ENCODE results near the gene MAGI1.

MAGI1 gene

DNA sequence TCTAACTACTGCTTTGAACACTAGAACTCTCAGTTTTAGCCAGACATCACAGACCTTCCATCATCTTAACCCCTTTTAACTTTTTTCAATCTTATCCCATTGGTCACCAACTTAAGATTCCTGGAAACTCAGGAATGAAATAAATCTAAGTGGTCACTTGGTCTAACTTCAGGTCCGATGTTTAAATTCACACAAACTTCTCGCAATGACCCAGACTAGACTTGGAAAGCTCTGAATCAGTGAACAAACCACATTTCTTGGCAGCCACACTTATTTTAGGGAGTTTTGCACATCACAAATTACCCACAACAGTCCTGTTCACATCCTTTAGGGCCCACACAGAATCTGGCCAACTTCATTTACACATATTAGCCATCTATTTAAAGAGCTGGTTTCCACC, 118.9 kb downstream of the MAGI1 start:
- no peak overlapping the region for H3K27ac ChIP-seq
- no peak overlapping the region for H3K4me3 ChIP-seq (IDR thresholded peaks at IDR 0.05; ENCODE audit: insufficient read depth, low read depth, low read length)
- TF ChIP-seq, protein P1, sequence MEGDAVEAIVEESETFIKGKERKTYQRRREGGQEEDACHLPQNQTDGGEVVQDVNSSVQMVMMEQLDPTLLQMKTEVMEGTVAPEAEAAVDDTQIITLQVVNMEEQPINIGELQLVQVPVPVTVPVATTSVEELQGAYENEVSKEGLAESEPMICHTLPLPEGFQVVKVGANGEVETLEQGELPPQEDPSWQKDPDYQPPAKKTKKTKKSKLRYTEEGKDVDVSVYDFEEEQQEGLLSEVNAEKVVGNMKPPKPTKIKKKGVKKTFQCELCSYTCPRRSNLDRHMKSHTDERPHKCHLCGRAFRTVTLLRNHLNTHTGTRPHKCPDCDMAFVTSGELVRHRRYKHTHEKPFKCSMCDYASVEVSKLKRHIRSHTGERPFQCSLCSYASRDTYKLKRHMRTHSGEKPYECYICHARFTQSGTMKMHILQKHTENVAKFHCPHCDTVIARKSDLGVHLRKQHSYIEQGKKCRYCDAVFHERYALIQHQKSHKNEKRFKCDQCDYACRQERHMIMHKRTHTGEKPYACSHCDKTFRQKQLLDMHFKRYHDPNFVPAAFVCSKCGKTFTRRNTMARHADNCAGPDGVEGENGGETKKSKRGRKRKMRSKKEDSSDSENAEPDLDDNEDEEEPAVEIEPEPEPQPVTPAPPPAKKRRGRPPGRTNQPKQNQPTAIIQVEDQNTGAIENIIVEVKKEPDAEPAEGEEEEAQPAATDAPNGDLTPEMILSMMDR (conservative IDR thresholded peaks at IDR 0.05; ENCODE audit: low read depth, low read length): no peak
- no peak overlapping the region for H3K9ac ChIP-seq
- no peak overlapping the region for H2AFZ ChIP-seq (ENCODE audit: low read depth)
- H3K4me2 ChIP-seq: no peak overlapping the region
- no peaks in the 10 kb centered on the region for H4K20me1 ChIP-seq (ENCODE audit: insufficient read depth)
- H3K4me1 ChIP-seq (ENCODE audit: low read depth, poor library complexity, severe bottlenecking): peaks cover under 1% of the 10 kb centered on the region
- no peaks in the 10 kb centered on the region for H3K79me2 ChIP-seq (ENCODE audit: insufficient read depth, low read depth)
- no peaks in the 10 kb centered on the region for H3K36me3 ChIP-seq (ENCODE audit: insufficient read depth)
- H3K27me3 ChIP-seq (ENCODE audit: insufficient read depth, low read depth): no peaks in the 10 kb centered on the region

GRCh38 chr3:65915477-65915876, 123.2 kb downstream of the MAGI1 start:
- no peak overlapping the region for H3K4me3 ChIP-seq (IDR thresholded peaks at IDR 0.05; ENCODE audit: insufficient read depth, low read depth, low read length)
- H3K36me3 ChIP-seq (ENCODE audit: insufficient read depth): no peaks in the 10 kb centered on the region

GRCh38 chr3:65914740-65915367, 123.9 kb downstream of the MAGI1 start:
- no peak overlapping the region for H2AFZ ChIP-seq (ENCODE audit: low read depth)
- H3K4me1 ChIP-seq (ENCODE audit: low read depth, poor library complexity, severe bottlenecking): peaks cover 5% of the 10 kb centered on the region
- no peaks in the 10 kb centered on the region for H3K27me3 ChIP-seq (ENCODE audit: insufficient read depth, low read depth)
- no peak overlapping the region for H3K4me2 ChIP-seq
- H4K20me1 ChIP-seq (ENCODE audit: insufficient read depth): no peaks in the 10 kb centered on the region
- no peak overlapping the region for H3K4me3 ChIP-seq (IDR thresholded peaks at IDR 0.05; ENCODE audit: insufficient read depth, low read depth, low read length)
- no peak overlapping the region for H3K27ac ChIP-seq
- no peaks in the 10 kb centered on the region for H3K36me3 ChIP-seq (ENCODE audit: insufficient read depth)
- no peak overlapping the region for H3K9ac ChIP-seq
- H3K79me2 ChIP-seq (ENCODE audit: insufficient read depth, low read depth): no peaks in the 10 kb centered on the region
- TF ChIP-seq, protein P1 (conservative IDR thresholded peaks at IDR 0.05; ENCODE audit: low read depth, low read length): no peak

More at GRCh38 chr3:65915477-65915876, 123.2 kb downstream of the MAGI1 start:
- no peaks in the 10 kb centered on the region for H4K20me1 ChIP-seq (ENCODE audit: insufficient read depth)
- no peaks in the 10 kb centered on the region for H3K79me2 ChIP-seq (ENCODE audit: insufficient read depth, low read depth)
- H2AFZ ChIP-seq (ENCODE audit: low read depth): no peak overlapping the region
- H3K9ac ChIP-seq: no peak overlapping the region
- peaks cover 5% of the 10 kb centered on the region for H3K4me1 ChIP-seq (ENCODE audit: low read depth, poor library complexity, severe bottlenecking)
- no peak overlapping the region for H3K4me2 ChIP-seq
- H3K27ac ChIP-seq: no peak overlapping the region
- H3K27me3 ChIP-seq (ENCODE audit: insufficient read depth, low read depth): no peaks in the 10 kb centered on the region
- TF ChIP-seq, protein P1 (conservative IDR thresholded peaks at IDR 0.05; ENCODE audit: low read depth, low read length): no peak

DNA sequence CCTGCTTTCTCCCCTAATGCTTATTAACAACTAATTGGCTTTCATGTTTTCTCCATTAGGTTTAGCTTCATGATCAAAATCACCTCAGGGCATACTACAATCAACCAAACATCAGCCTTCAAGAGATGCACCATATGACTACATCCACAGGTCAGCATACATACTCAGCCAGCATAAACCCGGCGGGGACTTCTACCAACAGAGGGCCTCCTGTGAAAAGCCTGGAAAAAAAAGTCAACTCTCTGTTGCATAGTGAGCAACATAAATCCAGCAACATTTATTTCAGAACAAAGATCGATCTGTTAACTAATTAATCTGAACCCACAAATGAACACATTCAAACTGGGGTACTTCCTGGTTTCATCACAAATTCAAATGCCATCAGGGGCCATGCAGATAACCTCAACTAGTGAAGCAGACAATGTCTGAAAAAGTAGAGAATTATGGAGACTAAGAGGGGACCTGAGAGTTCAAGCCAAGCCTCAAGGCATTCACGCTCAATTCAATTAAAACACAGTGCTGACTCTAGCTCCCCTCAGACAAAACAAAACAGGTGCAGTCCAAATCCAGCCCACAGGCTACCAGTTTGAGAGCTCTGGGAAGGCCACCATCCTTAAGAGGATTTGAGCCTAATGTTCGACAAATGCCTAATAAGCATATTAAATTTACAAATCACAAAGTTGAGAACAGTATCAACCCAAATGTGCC, 124.5 kb downstream of the MAGI1 start:
- H3K79me2 ChIP-seq (ENCODE audit: insufficient read depth, low read depth): no peaks in the 10 kb centered on the region
- no peak overlapping the region for H3K27ac ChIP-seq
- TF ChIP-seq, protein P1 (conservative IDR thresholded peaks at IDR 0.05; ENCODE audit: low read depth, low read length): no peak
- no peaks in the 10 kb centered on the region for H3K36me3 ChIP-seq (ENCODE audit: insufficient read depth)
- no peaks in the 10 kb centered on the region for H3K27me3 ChIP-seq (ENCODE audit: insufficient read depth, low read depth)
- H3K4me2 ChIP-seq: no peak overlapping the region
- no peak overlapping the region for H3K4me3 ChIP-seq (IDR thresholded peaks at IDR 0.05; ENCODE audit: insufficient read depth, low read depth, low read length)
- H4K20me1 ChIP-seq (ENCODE audit: insufficient read depth): no peaks in the 10 kb centered on the region
- H3K9ac ChIP-seq: no peak overlapping the region
- H3K4me1 ChIP-seq (ENCODE audit: low read depth, poor library complexity, severe bottlenecking): peaks cover 5% of the 10 kb centered on the region
- no peak overlapping the region for H2AFZ ChIP-seq (ENCODE audit: low read depth)
